Measurements from ENCODE around the gene PRSS3. TPM values are rescaled to one million over a fixed set of nuclear protein-coding genes. Genes with fewer than 3 reads are reported as not detected.
"Not testable (repeated sequence)": the region's sequence is repeated elsewhere in the genome, so short reads cannot be mapped to it uniquely, and the experiment has no call there.

PRSS3 gene
- total RNA-seq, result 3.9 and 12.9 TPM in 2 replicates

DNA sequence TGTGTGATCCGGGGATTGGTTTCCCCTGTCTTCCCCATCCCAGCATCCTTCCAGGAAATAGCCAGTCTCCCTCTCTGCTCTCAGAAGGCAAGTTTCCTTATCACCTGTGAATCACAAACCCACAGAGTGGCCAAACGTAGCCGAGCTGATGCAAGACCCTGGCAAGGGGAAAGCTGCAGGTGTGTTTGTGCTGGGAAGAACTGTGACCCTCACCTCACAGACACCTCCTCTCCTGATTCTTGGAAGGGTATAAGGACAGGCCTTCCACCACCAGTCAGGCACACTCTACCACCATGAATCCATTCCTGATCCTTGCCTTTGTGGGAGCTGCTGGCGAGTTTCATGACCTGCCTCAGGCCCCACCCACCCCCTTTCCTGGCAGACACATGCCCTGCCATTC lies at the start of gene PRSS3:
TSS of gene PRSS3 (plus strand) at position 281 of the 400 bp plus-strand sequence. CDS start at position 294, 13 bp downstream.
- TF ChIP-seq CTCF (IDR thresholded peaks at IDR 0.05; ENCODE audit: insufficient read depth, low read depth, low read length), result no peak
- H3K4me3 ChIP-seq (ENCODE audit: low read depth, low read length), result no peak within 1 kb of the TSS
- DNase-seq (ENCODE audit: low read depth), result no peak

DNA sequence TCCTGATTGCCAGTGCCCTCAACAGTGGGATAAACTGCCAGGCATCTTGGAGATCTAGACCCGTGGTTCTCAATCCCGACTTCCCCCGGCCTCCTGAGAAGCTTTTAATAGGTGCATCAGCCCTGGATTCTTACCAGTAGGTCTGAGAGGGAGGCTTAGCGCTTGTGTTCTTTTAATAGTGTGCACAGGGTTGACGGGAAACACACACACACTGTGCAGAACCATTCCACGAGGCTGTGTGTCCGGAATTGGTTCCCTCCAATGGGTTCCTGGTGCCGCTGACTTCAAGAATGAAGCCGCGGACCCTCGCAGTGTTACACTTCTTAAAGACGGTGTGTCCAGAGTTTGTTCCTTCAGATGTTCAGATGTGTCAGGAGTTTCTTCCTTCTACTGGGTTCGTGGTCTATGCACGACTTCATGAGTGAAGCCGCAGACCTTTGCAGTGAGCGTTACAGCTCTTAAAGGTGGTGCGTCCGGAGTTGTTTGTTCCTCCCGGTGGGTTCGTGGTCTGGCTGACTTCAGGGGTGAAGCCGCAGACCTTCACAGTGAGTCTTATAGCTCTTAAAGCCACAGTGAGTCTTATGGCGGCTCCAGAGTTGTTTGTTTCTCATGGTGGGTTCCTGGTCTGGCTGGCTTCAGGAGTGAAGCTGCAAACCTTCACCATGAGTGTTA lies 46.6 kb upstream of the PRSS3 start:
- no peak for TF ChIP-seq CTCF (IDR thresholded peaks at IDR 0.05; ENCODE audit: insufficient read depth, low read depth, low read length)
- no peak for DNase-seq (ENCODE audit: low read depth)

GRCh38 chr9:33749305-33749654 lies 46.1 kb upstream of the PRSS3 start:
- DNase-seq (ENCODE audit: low read depth); H3K4me3 ChIP-seq (ENCODE audit: low read depth, low read length): not testable (repeated sequence)

More for the DNA sequence above, 46.6 kb upstream of the PRSS3 start:
- no peak overlapping the region for H3K4me3 ChIP-seq (ENCODE audit: low read depth, low read length)

DNA sequence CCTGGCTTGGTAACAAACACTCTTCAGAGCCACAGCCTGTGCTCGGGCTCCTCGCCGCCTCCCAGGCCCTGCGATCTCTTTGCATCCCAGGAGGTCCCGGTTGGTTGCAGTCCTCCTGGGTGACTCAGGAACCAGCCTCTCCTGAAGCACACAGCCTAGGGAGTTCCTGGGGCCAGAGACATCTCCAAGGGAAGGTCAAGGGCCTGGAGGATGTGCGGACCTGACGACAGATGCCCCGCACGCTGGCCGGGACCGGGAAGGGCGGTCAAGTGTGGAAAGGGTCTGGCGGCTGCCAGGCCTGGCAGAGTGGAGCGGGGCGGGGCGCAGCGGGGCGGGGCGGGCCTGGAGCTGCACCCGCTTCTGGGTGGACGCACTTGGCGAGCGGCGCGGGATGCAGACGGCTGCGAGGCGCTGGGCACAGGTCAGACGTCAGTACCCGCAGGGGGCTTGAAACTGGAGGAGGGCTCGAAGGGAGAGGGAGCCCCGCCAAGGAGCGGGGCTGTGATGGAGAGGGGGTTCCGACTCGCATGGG lies 45.0 kb upstream of the PRSS3 start:
- TF ChIP-seq CTCF (IDR thresholded peaks at IDR 0.05; ENCODE audit: insufficient read depth, low read depth, low read length), result no peak
- H3K4me3 ChIP-seq (ENCODE audit: low read depth, low read length), result peak overlapping the region; percentile 65
- DNase-seq (ENCODE audit: low read depth), result no peak

DNA sequence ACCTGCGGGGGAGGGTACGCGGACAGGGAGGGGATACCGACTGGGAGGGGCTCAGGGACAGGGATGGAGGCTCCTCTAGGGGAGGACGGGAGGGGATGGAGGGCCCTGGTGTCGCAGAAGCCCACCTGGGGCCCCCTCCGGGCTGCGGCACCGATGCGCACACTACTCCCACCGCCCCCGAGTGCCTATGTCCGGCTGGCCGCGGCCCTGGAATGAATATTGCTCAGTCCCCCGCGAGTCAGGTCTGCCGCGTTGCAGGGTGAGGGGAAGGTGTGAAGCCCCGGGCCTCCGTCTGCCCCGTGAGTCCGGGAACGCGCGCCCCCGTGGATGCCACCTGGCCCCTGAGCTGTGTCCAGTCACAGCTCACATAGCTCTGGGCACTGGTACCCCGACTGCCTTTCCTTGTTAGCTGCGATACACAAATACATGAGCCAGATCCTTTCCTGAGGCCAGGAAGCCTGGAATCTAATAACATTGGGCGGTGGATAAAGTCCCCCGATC lies 44.5 kb upstream of the PRSS3 start:
- peak overlapping the region; percentile 65 for H3K4me3 ChIP-seq (ENCODE audit: low read depth, low read length)
- TF ChIP-seq CTCF (IDR thresholded peaks at IDR 0.05; ENCODE audit: insufficient read depth, low read depth, low read length), result no peak
- DNase-seq (ENCODE audit: low read depth), result no peak

DNA sequence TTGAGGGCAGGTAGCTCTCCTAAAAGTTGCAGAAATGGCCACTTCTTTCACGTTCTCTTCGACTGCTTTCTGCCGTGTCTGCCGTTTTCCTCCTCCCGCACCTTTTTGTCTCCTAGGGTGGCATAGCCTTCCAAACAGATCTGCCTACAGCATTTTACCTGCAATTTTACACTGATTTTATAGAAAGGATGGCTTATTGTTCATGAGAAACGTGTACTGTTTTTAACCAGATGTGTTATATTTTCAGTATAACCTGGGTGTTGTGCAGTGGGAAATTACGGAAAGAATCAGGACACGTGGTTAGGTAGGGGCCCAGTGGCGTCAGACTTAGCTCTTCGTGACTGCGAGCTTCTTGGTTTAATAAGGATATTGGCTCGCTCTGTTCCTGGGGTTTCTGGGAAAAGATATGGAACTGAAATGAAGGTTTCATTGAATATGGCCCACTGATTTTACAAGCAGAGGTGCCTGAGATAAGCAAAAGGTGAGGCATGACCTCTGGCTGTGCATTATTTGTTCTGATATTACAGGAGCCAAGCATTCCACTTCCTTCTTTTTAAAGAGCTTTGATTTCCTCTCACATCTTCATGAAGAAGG lies 43.7 kb upstream of the PRSS3 start:
- peak overlapping the region; percentile 65 for H3K4me3 ChIP-seq (ENCODE audit: low read depth, low read length)
- TF ChIP-seq CTCF (IDR thresholded peaks at IDR 0.05; ENCODE audit: insufficient read depth, low read depth, low read length), result no peak
- DNase-seq (ENCODE audit: low read depth), result no peak

GRCh38 chr9:33752130-33752637 lies 43.2 kb upstream of the PRSS3 start:
- no peak for DNase-seq (ENCODE audit: low read depth)
- H3K4me3 ChIP-seq (ENCODE audit: low read depth, low read length), result no peak overlapping the region
- TF ChIP-seq CTCF (IDR thresholded peaks at IDR 0.05; ENCODE audit: insufficient read depth, low read depth, low read length), result no peak

DNA sequence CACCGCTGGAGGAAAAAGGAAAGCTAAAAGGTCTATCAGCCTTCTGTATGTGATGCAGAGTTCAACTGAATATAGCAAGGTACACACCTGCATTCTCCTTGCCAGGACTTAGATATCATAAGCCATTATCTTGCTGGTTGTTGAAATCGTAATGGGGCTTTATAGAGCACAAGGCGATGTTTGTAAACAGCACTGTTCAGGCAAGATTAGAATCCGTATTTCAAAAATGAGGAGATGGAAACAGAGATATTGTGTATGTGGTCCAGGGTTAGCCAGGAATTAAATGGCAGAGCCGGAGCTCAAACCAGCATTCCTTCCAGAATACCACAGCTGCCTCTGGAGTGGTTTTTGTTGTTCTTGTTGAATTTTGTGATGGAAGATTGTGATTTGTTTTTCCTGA lies 42.6 kb upstream of the PRSS3 start:
- not testable (repeated sequence) for DNase-seq (ENCODE audit: low read depth); H3K4me3 ChIP-seq (ENCODE audit: low read depth, low read length)

GRCh38 chr9:33759648-33760047 lies 35.7 kb upstream of the PRSS3 start:
- not testable (repeated sequence) for H3K4me3 ChIP-seq (ENCODE audit: low read depth, low read length); DNase-seq (ENCODE audit: low read depth)
